Measurements from ENCODE around the gene SNU13. TPM values are rescaled to one million over a fixed set of nuclear protein-coding genes. Genes with fewer than 3 reads are reported as not detected.

The SNU13 gene
- total RNA-seq, 4 donors from 2014 or later = 65.2 to 106 (median 88.6) TPM

- no peak for TF ChIP-seq CTCF (IDR thresholded peaks at IDR 0.05; ENCODE audit: low read depth)
Measured at GRCh38 chr22:41650229-41650628, 38.4 kb downstream of the SNU13 start.

DNA sequence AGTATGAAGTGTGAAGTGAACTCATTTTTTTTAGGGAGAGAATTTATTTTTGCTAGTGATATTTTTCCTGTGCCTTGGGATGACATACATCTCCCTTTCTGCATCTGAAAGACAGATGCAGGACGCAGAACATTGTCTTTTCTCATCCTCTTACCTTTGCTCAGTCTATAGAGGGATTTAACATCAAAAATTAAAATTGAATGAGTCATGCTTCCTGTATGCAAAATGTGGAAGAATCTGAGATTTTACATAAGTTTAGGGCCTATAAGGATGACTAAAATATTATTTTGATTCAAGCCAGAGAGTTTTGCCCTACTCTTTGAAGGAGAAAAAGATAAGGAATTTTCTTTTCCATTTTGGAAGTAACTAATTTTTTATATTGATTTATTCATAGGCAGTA, 40.2 kb downstream of the SNU13 start:
- no peak for TF ChIP-seq CTCF (IDR thresholded peaks at IDR 0.05; ENCODE audit: low read depth)

DNA sequence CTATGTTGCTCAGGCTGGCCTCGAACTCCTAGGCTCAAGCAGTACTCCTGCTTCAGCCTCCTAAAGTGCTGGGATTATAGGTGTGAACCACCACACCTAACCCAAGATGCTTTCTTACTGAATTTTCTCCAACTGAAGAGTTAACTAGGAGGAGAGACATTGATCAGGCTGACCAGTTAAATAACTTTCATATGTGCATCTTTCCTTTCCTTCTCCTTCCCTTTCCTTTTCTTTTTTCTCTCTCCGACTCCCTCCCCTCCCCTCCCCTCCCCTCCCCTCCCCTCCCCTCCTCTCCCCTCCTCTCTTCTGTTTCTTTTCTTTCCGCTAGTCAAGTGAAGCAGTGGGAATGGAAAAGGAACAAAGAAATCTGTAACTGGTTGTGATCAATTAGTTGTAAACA, 40.9 kb downstream of the SNU13 start:
- no peak for TF ChIP-seq CTCF (IDR thresholded peaks at IDR 0.05; ENCODE audit: low read depth)

GRCh38 chr22:41642331-41643110, 46.1 kb downstream of the SNU13 start:
- no peak for TF ChIP-seq CTCF (IDR thresholded peaks at IDR 0.05; ENCODE audit: low read depth)

DNA sequence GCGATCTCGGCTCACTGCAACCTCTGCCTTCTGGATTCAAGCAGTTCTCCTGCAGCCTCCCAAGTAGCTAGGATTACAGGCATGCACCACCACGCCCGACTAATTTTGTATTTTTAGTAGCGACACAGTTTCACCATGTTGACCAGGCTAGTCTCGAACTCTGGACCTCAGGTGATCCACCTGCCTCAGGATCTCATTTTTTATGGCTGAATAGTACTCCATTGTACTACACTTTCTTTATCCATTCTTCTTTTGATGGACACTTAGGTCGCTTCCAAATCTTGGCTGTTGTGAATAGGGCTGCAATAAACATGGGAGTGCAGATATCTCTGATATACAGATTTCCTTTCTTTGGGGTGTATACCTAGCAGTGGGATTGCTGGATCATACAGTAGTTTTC, 46.8 kb downstream of the SNU13 start:
- TF ChIP-seq CTCF (IDR thresholded peaks at IDR 0.05; ENCODE audit: low read depth) = no peak

DNA sequence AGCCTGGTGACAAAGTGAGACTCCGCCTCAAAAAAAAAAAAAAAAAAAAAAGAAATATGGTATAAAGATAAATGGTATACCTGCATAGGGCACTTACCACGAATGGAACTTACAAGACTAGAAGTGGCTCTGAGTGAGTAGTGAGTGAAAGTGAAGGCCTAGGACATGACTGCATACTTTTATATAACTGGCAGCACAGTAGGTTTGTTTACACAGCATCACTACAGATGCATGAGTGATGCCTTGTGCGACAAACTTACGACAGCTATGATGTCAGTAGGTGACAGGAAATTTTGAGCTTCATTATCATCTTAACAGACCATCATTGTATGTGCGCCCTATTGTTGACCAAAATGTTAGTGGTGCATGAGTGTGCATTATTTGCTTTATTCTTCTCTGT, 49.9 kb downstream of the SNU13 start:
- no peak for TF ChIP-seq CTCF (IDR thresholded peaks at IDR 0.05; ENCODE audit: low read depth)

- TF ChIP-seq CTCF (IDR thresholded peaks at IDR 0.05; ENCODE audit: low read depth) = no peak
Measured at GRCh38 chr22:41638124-41638523, 50.5 kb downstream of the SNU13 start.

Data from subcutaneous adipose tissue (tissue), 4 donors.